MCF 10A (cell line): ENCODE data around the gene PTPRT. TPM values are rescaled to one million over a fixed set of nuclear protein-coding genes. Genes with fewer than 3 reads are reported as not detected.

Experiments used
- BruUV-seq: library from RNA; stranded (reverse); fragments of 400-500 nt; replicated peaks from 2 replicates; lab custom pipeline; 2021; lab: Mats Ljungman, UMichigan
- CTCF ChIA-PET: fragments of 300-600 bp; sonication (Branson Sonifier 250); formaldehyde crosslinking; extraction: SDS; loops from one replicate; lab custom pipeline; 2021; ENCODE audit warnings: antibody characterized with exemption, inconsistent platforms; lab: Yijun Ruan, JAX
- POLR2A ChIA-PET: fragments of 300-600, 350-650 bp; sonication (Branson Sonifier 250); formaldehyde crosslinking; extraction: SDS; loops from one replicate; lab custom pipeline; 2020; ENCODE audit warnings: antibody characterized with exemption, inconsistent platforms; lab: Yijun Ruan, JAX
- DNase-seq: peaks from one replicate; pipeline ENCODE4 v3.0.0-alpha.2; 2018; ENCODE audit not compliant: unreplicated experiment
- H3K27ac Mint-ChIP-seq: one replicate; pipeline ENCODE4 v1.8.0; 2022; ENCODE audit warnings: mild to moderate bottlenecking, low read depth, mixed read lengths; ENCODE audit not compliant: unreplicated experiment
- H3K27me3 Mint-ChIP-seq: one replicate; pipeline ENCODE4 v1.8.0; 2022; ENCODE audit warnings: mixed read lengths; ENCODE audit not compliant: insufficient read depth, unreplicated experiment
- H3K36me3 Mint-ChIP-seq: one replicate; pipeline ENCODE4 v1.8.0; 2022; ENCODE audit warnings: mild to moderate bottlenecking, moderate library complexity, mixed read lengths; ENCODE audit not compliant: insufficient read depth, unreplicated experiment
- H3K4me1 Mint-ChIP-seq: one replicate; pipeline ENCODE4 v1.8.0; 2022; ENCODE audit warnings: mixed read lengths; ENCODE audit not compliant: insufficient read depth, unreplicated experiment
- H3K4me3 Mint-ChIP-seq: one replicate; pipeline ENCODE4 v1.8.0; 2022; ENCODE audit warnings: mild to moderate bottlenecking, moderate library complexity, mixed read lengths; ENCODE audit not compliant: unreplicated experiment
- H3K9me3 Mint-ChIP-seq: one replicate; pipeline ENCODE4 v1.8.0; 2022; ENCODE audit warnings: mixed read lengths; ENCODE audit not compliant: unreplicated experiment
- intact Hi-C: fragments of 100-400 bp; cut with micrococcal nuclease; formaldehyde crosslinking; loops from 2 replicates; pipeline ENCODE4 v1.14.1; 2022
- total RNA-seq: library from RNA; stranded (reverse); gene quantifications from 2 replicates; pipeline ENCODE4 v1.2.3, GENCODE V29; 2022
- TF ChIP-seq, protein P1 (sequence below): fragments of 200-600 bp; IDR thresholded peaks from one replicate; pipeline ENCODE4 v1.8.0; 2022; ENCODE audit warnings: antibody characterized with exemption, mild to moderate bottlenecking; ENCODE audit not compliant: unreplicated experiment

PTPRT gene
- total RNA-seq, 1 experiment from 2014 or later: not detected

DNA sequence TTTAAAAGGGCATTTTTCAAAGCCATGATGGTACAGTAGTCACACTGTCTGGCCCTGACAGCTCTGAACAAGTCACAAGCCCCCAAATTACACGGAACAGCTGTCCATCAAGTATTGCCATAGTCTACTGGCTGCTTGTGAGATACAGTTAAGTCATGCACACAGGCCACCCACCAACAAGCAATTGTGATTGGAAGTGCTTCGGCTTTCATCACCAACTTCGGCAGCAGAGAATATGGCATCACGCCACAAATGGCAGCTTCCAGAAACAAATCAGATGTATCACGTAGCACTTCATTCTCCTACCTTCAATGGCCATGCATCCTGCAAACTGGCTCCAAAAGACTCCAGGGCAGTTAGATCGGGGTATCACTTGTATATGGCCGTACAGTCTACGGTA lies 160.5 kb downstream of the PTPRT start:
- CTCF ChIA-PET: interaction anchor here (1.3 kb wide), 1 partner anchor 45 kb away, joined by 5 read pairs; no protein-coding TSS in a partner anchor
- peaks cover 40% of the 10 kb centered on the region for H3K9me3 Mint-ChIP-seq
- no peak overlapping the region for H3K27ac Mint-ChIP-seq
- no peak overlapping the region for H3K4me3 Mint-ChIP-seq
- POLR2A ChIA-PET: no interaction called here
- peaks cover 6% of the 10 kb centered on the region for H3K36me3 Mint-ChIP-seq
- DNase-seq: no peak
- no peaks in the 10 kb centered on the region for H3K4me1 Mint-ChIP-seq
- intact Hi-C loops: no loop called here
- H3K27me3 Mint-ChIP-seq: no peaks in the 10 kb centered on the region
- BruUV-seq: no TSS peak
- TF ChIP-seq, protein P1, sequence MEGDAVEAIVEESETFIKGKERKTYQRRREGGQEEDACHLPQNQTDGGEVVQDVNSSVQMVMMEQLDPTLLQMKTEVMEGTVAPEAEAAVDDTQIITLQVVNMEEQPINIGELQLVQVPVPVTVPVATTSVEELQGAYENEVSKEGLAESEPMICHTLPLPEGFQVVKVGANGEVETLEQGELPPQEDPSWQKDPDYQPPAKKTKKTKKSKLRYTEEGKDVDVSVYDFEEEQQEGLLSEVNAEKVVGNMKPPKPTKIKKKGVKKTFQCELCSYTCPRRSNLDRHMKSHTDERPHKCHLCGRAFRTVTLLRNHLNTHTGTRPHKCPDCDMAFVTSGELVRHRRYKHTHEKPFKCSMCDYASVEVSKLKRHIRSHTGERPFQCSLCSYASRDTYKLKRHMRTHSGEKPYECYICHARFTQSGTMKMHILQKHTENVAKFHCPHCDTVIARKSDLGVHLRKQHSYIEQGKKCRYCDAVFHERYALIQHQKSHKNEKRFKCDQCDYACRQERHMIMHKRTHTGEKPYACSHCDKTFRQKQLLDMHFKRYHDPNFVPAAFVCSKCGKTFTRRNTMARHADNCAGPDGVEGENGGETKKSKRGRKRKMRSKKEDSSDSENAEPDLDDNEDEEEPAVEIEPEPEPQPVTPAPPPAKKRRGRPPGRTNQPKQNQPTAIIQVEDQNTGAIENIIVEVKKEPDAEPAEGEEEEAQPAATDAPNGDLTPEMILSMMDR: no peak

DNA sequence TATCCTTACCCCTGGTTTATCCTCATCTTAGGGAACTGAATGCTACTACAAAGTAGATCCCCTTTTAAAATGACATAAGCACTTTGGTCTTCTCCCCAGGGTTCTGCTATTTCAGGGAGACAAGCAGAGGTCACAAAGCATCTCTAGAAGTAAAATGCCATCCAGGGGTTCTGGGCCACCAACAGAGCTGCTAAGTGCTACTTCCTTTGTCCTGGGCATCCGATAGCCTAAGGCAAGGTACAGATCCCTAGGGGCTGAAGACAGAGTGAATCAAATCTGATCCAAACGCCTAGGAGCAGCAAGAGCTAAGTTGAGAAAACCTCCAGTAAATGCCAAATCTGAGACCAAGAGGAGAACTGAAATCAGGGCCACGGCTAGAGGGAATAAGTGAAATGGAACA lies 161.2 kb downstream of the PTPRT start:
- peaks cover 44% of the 10 kb centered on the region for H3K9me3 Mint-ChIP-seq
- no peaks in the 10 kb centered on the region for H3K27me3 Mint-ChIP-seq
- BruUV-seq: no TSS peak

DNA sequence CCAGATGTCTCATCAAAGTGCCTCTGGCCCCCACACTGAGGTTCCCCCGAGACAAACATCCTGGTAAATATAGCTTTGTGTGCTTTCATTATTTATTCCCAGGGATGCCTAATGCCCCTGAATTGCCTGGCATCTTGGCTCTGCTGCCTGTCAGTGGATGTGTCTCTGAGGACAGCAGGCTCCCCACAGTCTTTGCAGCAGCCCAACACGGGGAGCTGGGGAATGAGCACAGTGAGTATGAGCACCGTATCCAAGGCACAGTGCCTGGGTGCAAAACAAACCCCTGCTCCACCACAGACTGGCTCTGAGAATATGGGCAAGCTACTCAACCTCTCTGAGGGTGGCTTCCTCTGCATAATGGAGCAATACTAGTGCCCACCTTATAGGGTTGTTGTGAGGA lies 165.9 kb downstream of the PTPRT start:
- DNase-seq: no peak
- intact Hi-C loops: no loop called here
- H3K4me1 Mint-ChIP-seq: no peaks in the 10 kb centered on the region
- H3K27ac Mint-ChIP-seq: no peak overlapping the region
- H3K9me3 Mint-ChIP-seq: peaks cover 33% of the 10 kb centered on the region
- TF ChIP-seq, protein P1: no peak
- BruUV-seq: no TSS peak
- no peak overlapping the region for H3K4me3 Mint-ChIP-seq
- H3K27me3 Mint-ChIP-seq: no peaks in the 10 kb centered on the region
- ChIA-PET POLR2A (no interaction called here), CTCF (no interaction called here)
- peaks cover 6% of the 10 kb centered on the region for H3K36me3 Mint-ChIP-seq

More for the DNA sequence above, 161.2 kb downstream of the PTPRT start:
- CTCF ChIA-PET: interaction anchor here (1.3 kb wide), 1 partner anchor 44 kb away, joined by 5 read pairs; no protein-coding TSS in a partner anchor
- Mint-ChIP-seq H3K36me3 (peaks cover 6% of the 10 kb centered on the region), H3K4me3 (no peak overlapping the region), H3K4me1 (no peaks in the 10 kb centered on the region), H3K27ac (no peak overlapping the region)
- POLR2A ChIA-PET: no interaction called here
- no peak for DNase-seq
- TF ChIP-seq, protein P1: no peak
- intact Hi-C loops: no loop called here

DNA sequence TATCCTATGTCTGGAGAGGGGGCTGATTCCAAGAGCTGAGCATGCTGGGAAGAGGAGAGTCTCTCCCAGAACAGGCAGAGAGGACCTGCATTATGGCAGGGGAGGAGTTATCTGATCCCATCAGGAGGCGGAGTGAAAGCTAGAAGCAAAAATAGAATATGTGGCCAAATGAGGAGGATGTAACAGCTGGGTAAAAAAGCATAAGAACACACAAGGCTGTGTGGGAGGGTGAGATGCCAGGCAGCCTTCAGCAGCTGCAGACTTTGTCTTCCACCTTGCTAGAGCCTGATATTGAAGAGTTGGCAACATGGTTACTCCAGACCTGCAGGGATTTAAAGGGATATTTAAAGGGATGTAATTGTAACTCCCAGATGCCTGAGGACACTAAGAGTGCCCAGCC lies 167.1 kb downstream of the PTPRT start:
- Mint-ChIP-seq H3K4me1 (no peaks in the 10 kb centered on the region), H3K9me3 (peaks cover 25% of the 10 kb centered on the region), H3K27me3 (no peaks in the 10 kb centered on the region), H3K4me3 (no peak overlapping the region), H3K27ac (no peak overlapping the region), H3K36me3 (peaks cover 6% of the 10 kb centered on the region)
- CTCF ChIA-PET: interaction anchor here (1.0 kb wide), 1 partner anchor 43 kb away, joined by 3 read pairs; no protein-coding TSS in a partner anchor
- no peak for DNase-seq
- TF ChIP-seq, protein P1: no peak
- intact Hi-C loops: no loop called here
- no TSS peak for BruUV-seq
- POLR2A ChIA-PET: no interaction called here
